ENCODE results near the gene EDRF1.

EDRF1 gene

GRCh38 chr10:125802131-125802530 is 82.6 kb downstream of the EDRF1 start:
- CTCF ChIA-PET: no interaction called here
- peaks cover 4 to 84% of the 10 kb centered on the region in 2 experiments; a peak in 1 of 3 replicates for H3K36me3 ChIP-seq (ENCODE audit: control insufficient read depth in 2 of 2, insufficient read depth in 1 of 2, low read length in 2 of 2)
- H3K27ac ChIP-seq (ENCODE audit: extremely low read depth, low read depth, low read length): no peak overlapping the region
- no peaks in the 10 kb centered on the region for H3K4me1 ChIP-seq (ENCODE audit: control insufficient read depth, insufficient read depth, low read length)
- H3K9me3 ChIP-seq (ENCODE audit: control insufficient read depth, insufficient read depth, low read depth, low read length): no peaks in the 10 kb centered on the region
- no peak overlapping the region for H3K4me3 ChIP-seq (ENCODE audit: low read depth, low read length)
- POLR2A ChIA-PET: no interaction called here
- no peak for TF ChIP-seq ZNF16 (tag by site-specific recombination; IDR thresholded peaks at IDR 0.05; ENCODE audit: low read depth)
- TF ChIP-seq ZSCAN5A (tag by site-specific recombination; IDR thresholded peaks at IDR 0.05): no peak
- no peak for TF ChIP-seq HIC1 (tag by site-specific recombination; IDR thresholded peaks at IDR 0.05)
- TF ChIP-seq ZNF169 (tag by site-specific recombination; IDR thresholded peaks at IDR 0.05): no peak
- TF ChIP-seq ZFHX2 (tag by site-specific recombination; conservative IDR thresholded peaks at IDR 0.05): no peak
- no peak for TF ChIP-seq BCL11A (tag by site-specific recombination; IDR thresholded peaks at IDR 0.05; ENCODE audit: low read depth)
- TF ChIP-seq ZNF692 (tag by site-specific recombination; IDR thresholded peaks at IDR 0.05): no peak
- TF ChIP-seq ZNF404 (tag by site-specific recombination; IDR thresholded peaks at IDR 0.05): no peak
- TF ChIP-seq ZBTB11 (tag by site-specific recombination; conservative IDR thresholded peaks at IDR 0.05; ENCODE audit: low read depth): no peak
- no peak for TF ChIP-seq ZNF398 (tag by site-specific recombination; IDR thresholded peaks at IDR 0.05)
- TF ChIP-seq ZNF433 (tag by site-specific recombination; IDR thresholded peaks at IDR 0.05; ENCODE audit: low read depth): no peak
- no peak for TF ChIP-seq ZNF350 (tag by site-specific recombination; IDR thresholded peaks at IDR 0.05)
- no peak for TF ChIP-seq ZNF26 (tag by site-specific recombination; IDR thresholded peaks at IDR 0.05)
- TF ChIP-seq ZNF791 (tag by site-specific recombination; IDR thresholded peaks at IDR 0.05): no peak
- no peak for TF ChIP-seq ZNF138 (tag by site-specific recombination; IDR thresholded peaks at IDR 0.05; ENCODE audit: borderline replicate concordance)
- TF ChIP-seq PRDM4 (tag by site-specific recombination; IDR thresholded peaks at IDR 0.05): no peak
- no peak for TF ChIP-seq ZFP3 (tag by site-specific recombination; IDR thresholded peaks at IDR 0.05; ENCODE audit: low read depth)

All from HEK293 (cell line).